Mesenchymal stem cell (in vitro differentiated cells and primary cell): ENCODE data around the gene CFAP74.

Source experiments
- DNase-seq: peaks from one replicate; pipeline ENCODE4 v3.0.0-alpha.2; 2013
- H2AFZ ChIP-seq: one replicate; pipeline ENCODE4 v1.6.1; 2013; ENCODE audit warnings: low read depth, mild to moderate bottlenecking, control low read depth, inconsistent platforms, low read length, moderate library complexity
- H2AK5ac ChIP-seq: 2 replicates; pipeline ENCODE4 v1.6.1; 2013; ENCODE audit warnings: low read length, moderate library complexity, mild to moderate bottlenecking, inconsistent platforms; ENCODE audit not compliant: severe bottlenecking
- H2BK120ac ChIP-seq: one replicate; pipeline ENCODE4 v1.6.1; 2013; ENCODE audit warnings: low read depth, mild to moderate bottlenecking, inconsistent platforms, low read length, moderate library complexity
- H2BK12ac ChIP-seq, 2 experiments: one replicate each; pipeline ENCODE4 v1.6.1; 2013; ENCODE audit warnings: inconsistent platforms in 2 of 2, low read length in 2 of 2, mild to moderate bottlenecking in 2 of 2, moderate library complexity in 2 of 2, control low read depth in 1 of 2
- H2BK15ac ChIP-seq: one replicate; pipeline ENCODE4 v1.6.1; 2013; ENCODE audit warnings: mild to moderate bottlenecking, low read depth, inconsistent platforms; ENCODE audit not compliant: poor library complexity, severe bottlenecking
- H2BK5ac ChIP-seq: 2 replicates; pipeline ENCODE4 v1.6.1; 2013; ENCODE audit warnings: low read depth, mild to moderate bottlenecking, low read length, control low read depth, inconsistent platforms; ENCODE audit not compliant: poor library complexity, severe bottlenecking
- H3K14ac ChIP-seq, 2 experiments: one replicate each; pipeline ENCODE4 v1.6.1; 2013; ENCODE audit warnings: inconsistent platforms in 2 of 2, low read length in 2 of 2, control low read depth in 1 of 2, mild to moderate bottlenecking in 1 of 2, moderate library complexity in 1 of 2
- H3K18ac ChIP-seq, 2 experiments: one replicate each; pipeline ENCODE4 v1.6.1; 2013; ENCODE audit warnings: inconsistent platforms in 2 of 2, low read length in 2 of 2, control low read depth in 1 of 2, low read depth in 1 of 2, mild to moderate bottlenecking in 1 of 2
- H3K23ac ChIP-seq, 2 experiments: one replicate each; pipeline ENCODE4 v1.6.1; 2013; ENCODE audit warnings: inconsistent platforms in 2 of 2, low read length in 2 of 2, mild to moderate bottlenecking in 2 of 2, moderate library complexity in 2 of 2, control low read depth in 1 of 2
- H3K27ac ChIP-seq: 2 replicates; pipeline ENCODE4 v1.5.1; 2013; ENCODE audit warnings: mild to moderate bottlenecking, moderate library complexity, low read length, control low read depth, inconsistent platforms; ENCODE audit not compliant: poor library complexity, severe bottlenecking
- H3K27me3 ChIP-seq, 2 experiments: 2 replicates each; pipeline versions ENCODE4 v1.6.1 to v1.7.0; 2013; ENCODE audit warnings: low read length in 2 of 2, mild to moderate bottlenecking in 2 of 2, moderate library complexity in 2 of 2, control low read depth in 1 of 2, inconsistent platforms in 1 of 2; ENCODE audit not compliant: control insufficient read depth in 1 of 2, insufficient read depth in 1 of 2
- H3K36me3 ChIP-seq, 2 experiments: 2 replicates each; pipeline versions ENCODE4 v1.6.1 to v1.7.0; 2013; ENCODE audit warnings: low read length in 2 of 2, control low read depth in 1 of 2, inconsistent platforms in 1 of 2, low read depth in 1 of 2, mild to moderate bottlenecking in 1 of 2; ENCODE audit not compliant: insufficient read depth in 2 of 2, control insufficient read depth in 1 of 2
- H3K4ac ChIP-seq, 2 experiments: one replicate each; pipeline ENCODE4 v1.6.1; 2013; ENCODE audit warnings: inconsistent platforms in 2 of 2, low read length in 2 of 2, mild to moderate bottlenecking in 2 of 2, moderate library complexity in 2 of 2, control low read depth in 1 of 2, low read depth in 1 of 2
- H3K4me1 ChIP-seq: 2 replicates; pipeline ENCODE4 v1.6.1; 2013; ENCODE audit warnings: low read depth, low read length, control low read depth; ENCODE audit not compliant: control insufficient read depth, insufficient read depth
- H3K4me2 ChIP-seq: 2 replicates; pipeline ENCODE4 v1.6.1; 2013; ENCODE audit warnings: low read length, mild to moderate bottlenecking, inconsistent platforms; ENCODE audit not compliant: poor library complexity, severe bottlenecking
- H3K4me3 ChIP-seq, 2 experiments: 2 replicates each; pipeline versions ENCODE4 v1.5.1 to v1.7.0; 2013; ENCODE audit warnings: low read length in 2 of 2, mild to moderate bottlenecking in 2 of 2, control low read depth in 1 of 2, low read depth in 1 of 2; ENCODE audit not compliant: insufficient read depth in 1 of 2
- H3K79me1 ChIP-seq: replicated peaks from 2 replicates; pipeline ENCODE4 v1.6.1; 2013; ENCODE audit warnings: mild to moderate bottlenecking, control low read depth, low read length, inconsistent platforms; ENCODE audit not compliant: poor library complexity, severe bottlenecking
- H3K9ac ChIP-seq: 2 replicates; pipeline ENCODE4 v1.7.0; 2013; ENCODE audit warnings: mild to moderate bottlenecking, low read length, moderate library complexity
- H3K9me3 ChIP-seq: 2 replicates; pipeline ENCODE4 v1.7.0; 2013; ENCODE audit warnings: mild to moderate bottlenecking, low read length; ENCODE audit not compliant: control insufficient read depth
- H4K8ac ChIP-seq: one replicate; pipeline ENCODE4 v1.6.1; 2013; ENCODE audit warnings: inconsistent platforms, mild to moderate bottlenecking, low read length, moderate library complexity
- H4K91ac ChIP-seq: one replicate; pipeline ENCODE4 v1.6.1; 2013; ENCODE audit warnings: mild to moderate bottlenecking, low read length, inconsistent platforms
- WGBS: methylation state at CpG from one replicate; pipeline ENCODE4 v1.1.7; 2013; ENCODE audit warnings: mixed read lengths; 5-methylcytosine and 5-hydroxymethylcytosine counted together

CFAP74 gene

DNA sequence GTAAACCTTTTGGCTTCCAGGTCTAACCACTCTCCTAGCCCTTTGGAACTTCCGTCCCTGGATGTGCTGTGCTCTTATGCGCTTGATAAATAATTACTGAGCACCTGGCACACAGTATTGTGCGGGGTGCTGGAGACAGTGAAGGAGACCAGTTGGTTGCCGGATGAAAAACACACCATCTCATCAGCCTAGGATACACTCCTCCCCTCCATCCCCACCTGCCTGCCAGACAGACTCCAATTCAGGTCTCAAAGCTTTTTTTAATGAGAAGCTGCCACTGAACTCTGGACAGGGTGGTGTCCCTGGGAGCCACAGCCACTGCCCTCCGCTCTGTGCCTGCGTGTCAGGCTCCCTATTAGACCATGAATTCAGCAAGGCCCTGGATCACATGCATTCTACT is 121.9 kb downstream of the CFAP74 start:
- Histone ChIP-seq H3K4me3 (no peak overlapping the region), H3K79me1 (no peaks in the 10 kb centered on the region), H2AK5ac (no peak overlapping the region), H3K18ac (no peak overlapping the region), H3K9ac (no peak overlapping the region), H2BK12ac (no peak overlapping the region), H2BK120ac (no peak overlapping the region), H3K4me2 (no peak overlapping the region), H3K4me1 (peaks cover 18% of the 10 kb centered on the region), H3K36me3 (peaks cover 17 to 18% of the 10 kb centered on the region in 2 experiments), H2BK5ac (no peak overlapping the region), H4K8ac (no peak overlapping the region), H3K9me3 (no peaks in the 10 kb centered on the region), H3K27me3 (no peaks in the 10 kb centered on the region), H2BK15ac (peak overlapping the region; percentile 6), H2AFZ (no peak overlapping the region), H3K27ac (no peak overlapping the region), H3K23ac (no peak overlapping the region), H4K91ac (no peak overlapping the region), H3K14ac (no peak overlapping the region), H3K4ac (no peak overlapping the region)
- DNase-seq = no peak
- WGBS = 98% methylated on average over 6 of the region's 6 CpGs

DNA sequence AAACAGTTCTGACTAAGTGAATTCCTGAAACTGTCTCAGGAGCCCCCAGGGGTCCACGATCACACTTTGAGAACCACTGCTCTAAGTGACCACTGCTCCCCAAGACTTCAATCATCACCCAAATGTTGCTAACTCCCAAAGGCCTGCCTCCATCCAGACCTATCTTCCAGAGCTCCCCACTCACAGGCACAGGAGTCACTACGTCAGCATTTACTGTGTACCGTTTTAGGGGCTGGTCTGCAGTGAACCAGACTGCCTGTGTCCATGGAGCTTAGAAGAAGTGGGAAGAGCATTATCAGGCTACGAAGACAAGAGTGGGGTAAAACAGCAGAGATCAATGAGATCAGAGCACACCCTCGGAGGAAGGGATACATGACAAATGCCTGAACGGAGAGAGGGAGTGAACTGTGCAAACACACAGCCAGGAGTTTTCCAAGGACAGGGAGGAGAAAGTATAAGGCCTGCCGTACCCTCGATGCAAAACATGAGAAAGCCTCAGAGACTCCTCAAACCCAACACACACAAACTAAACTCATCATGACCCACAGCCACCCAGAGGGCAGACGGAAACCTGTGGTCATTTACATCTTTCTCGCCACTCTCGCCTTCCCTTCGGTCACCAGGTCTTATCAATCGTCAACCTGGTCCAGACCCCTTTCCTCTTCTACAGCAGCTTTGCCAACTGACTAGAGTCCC is 122.8 kb downstream of the CFAP74 start:
- no peak overlapping the region for H2AFZ ChIP-seq
- H2BK12ac ChIP-seq = no peak overlapping the region

DNA sequence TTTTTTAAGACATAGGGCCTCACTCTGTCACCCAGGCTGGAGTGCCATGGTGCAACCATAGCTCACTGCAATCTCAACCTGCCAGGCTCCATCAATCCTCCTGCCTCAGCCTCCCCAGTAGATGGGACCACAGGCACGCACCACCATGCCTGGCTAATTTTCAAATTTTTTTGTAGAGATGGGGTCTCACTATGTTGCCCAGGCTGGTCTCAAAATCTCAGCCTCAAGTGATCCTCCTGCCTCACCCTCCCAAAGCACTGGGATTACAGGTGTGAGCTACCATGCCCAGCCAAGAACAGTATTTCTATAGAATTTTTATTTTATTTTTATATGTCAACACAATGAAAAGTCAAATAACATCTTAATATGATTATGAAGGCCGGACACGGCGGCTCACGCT is 123.6 kb downstream of the CFAP74 start:
- Histone ChIP-seq H4K8ac (no peak overlapping the region), H2BK12ac (no peak overlapping the region), H2AK5ac (no peak overlapping the region), H3K14ac (no peak overlapping the region), H3K4me2 (no peak overlapping the region), H2BK120ac (no peak overlapping the region), H2BK15ac (no peak overlapping the region), H3K9ac (no peak overlapping the region), H3K36me3 (peaks cover 27 to 32% of the 10 kb centered on the region in 2 experiments), H3K27ac (no peak overlapping the region), H3K23ac (no peak overlapping the region), H3K79me1 (no peaks in the 10 kb centered on the region), H3K9me3 (no peaks in the 10 kb centered on the region), H3K4me3 (no peak overlapping the region), H3K27me3 (no peaks in the 10 kb centered on the region), H3K18ac (no peak overlapping the region), H3K4ac (no peak overlapping the region), H4K91ac (no peak overlapping the region), H2BK5ac (no peak overlapping the region), H2AFZ (no peak overlapping the region), H3K4me1 (peaks cover 23% of the 10 kb centered on the region)
- 98% methylated on average over 5 of the region's 5 CpGs for WGBS
- DNase-seq = no peak

More for the DNA sequence above, 122.8 kb downstream of the CFAP74 start:
- peak overlapping the region; percentile 57 for H4K8ac ChIP-seq
- peaks cover 23% of the 10 kb centered on the region for H3K4me1 ChIP-seq
- DNase-seq = no peak
- H2BK120ac ChIP-seq = no peak overlapping the region
- H3K79me1 ChIP-seq = no peaks in the 10 kb centered on the region
- H3K18ac ChIP-seq = no peak overlapping the region
- no peaks in the 10 kb centered on the region for H3K9me3 ChIP-seq
- no peak overlapping the region for H3K4me3 ChIP-seq
- H3K4ac ChIP-seq = no peak overlapping the region
- no peak overlapping the region for H2AK5ac ChIP-seq
- peak overlapping the region; percentile 29 for H3K9ac ChIP-seq
- H3K36me3 ChIP-seq = peaks cover 20 to 28% of the 10 kb centered on the region in 2 experiments
- H3K14ac ChIP-seq = no peak overlapping the region
- no peak overlapping the region for H2BK5ac ChIP-seq
- H3K27ac ChIP-seq = no peak overlapping the region
- H3K23ac ChIP-seq = peak overlapping the region in 1 of 2 experiments; percentile 2
- H2BK15ac ChIP-seq = no peak overlapping the region
- no peak overlapping the region for H3K4me2 ChIP-seq
- H3K27me3 ChIP-seq = no peaks in the 10 kb centered on the region
- 80% methylated on average over 13 of the region's 13 CpGs for WGBS
- H4K91ac ChIP-seq = no peak overlapping the region

DNA sequence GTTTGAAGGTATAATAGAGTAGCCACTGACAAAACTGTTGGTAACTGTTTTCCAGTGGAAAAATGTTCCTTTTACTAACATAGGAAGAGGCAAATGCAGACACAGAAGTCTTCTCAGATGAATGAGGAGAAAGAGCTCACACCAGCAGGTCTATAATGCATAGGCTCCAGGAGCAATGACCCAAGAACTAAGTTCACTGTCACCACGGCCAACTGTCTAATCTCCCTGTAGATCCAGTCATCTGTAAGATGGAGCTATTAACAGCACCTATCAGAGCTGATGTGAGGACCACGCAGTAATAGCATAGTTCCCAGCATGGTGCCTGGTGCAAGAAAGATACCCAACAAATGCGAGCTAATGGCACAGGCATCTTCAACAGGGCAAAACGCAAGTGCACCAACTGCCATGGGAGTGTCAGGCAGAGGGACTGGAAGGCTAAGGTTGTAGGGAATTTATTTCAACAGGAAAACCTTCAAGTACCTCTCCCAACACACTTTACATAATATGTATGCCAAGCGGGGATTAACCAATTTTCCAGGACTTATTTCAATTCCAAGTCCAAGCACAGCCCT is 125.6 kb downstream of the CFAP74 start:
- Histone ChIP-seq H3K4me3 (no peak overlapping the region), H3K14ac (no peak overlapping the region), H2BK5ac (no peak overlapping the region), H2AFZ (no peak overlapping the region), H3K27ac (no peak overlapping the region), H3K23ac (no peak overlapping the region), H3K27me3 (no peaks in the 10 kb centered on the region), H3K4me2 (no peak overlapping the region), H2AK5ac (no peak overlapping the region), H3K9ac (no peak overlapping the region), H2BK120ac (no peak overlapping the region), H3K9me3 (no peaks in the 10 kb centered on the region), H3K4me1 (peaks cover 23% of the 10 kb centered on the region), H4K91ac (no peak overlapping the region), H3K36me3 (peaks cover 43 to 48% of the 10 kb centered on the region in 2 experiments), H2BK12ac (no peak overlapping the region), H3K18ac (no peak overlapping the region), H3K79me1 (no peaks in the 10 kb centered on the region), H4K8ac (no peak overlapping the region), H2BK15ac (no peak overlapping the region), H3K4ac (no peak overlapping the region)
- 95% methylated on average over 4 of the region's 5 CpGs for WGBS
- DNase-seq = no peak
